ENCODE data around the gene ASCL2. TPM values are rescaled to one million over a fixed set of nuclear protein-coding genes. Genes with fewer than 3 reads are reported as not detected.

ASCL2 gene
- total RNA-seq, 2 experiments from 2014 or later: not detected

DNA sequence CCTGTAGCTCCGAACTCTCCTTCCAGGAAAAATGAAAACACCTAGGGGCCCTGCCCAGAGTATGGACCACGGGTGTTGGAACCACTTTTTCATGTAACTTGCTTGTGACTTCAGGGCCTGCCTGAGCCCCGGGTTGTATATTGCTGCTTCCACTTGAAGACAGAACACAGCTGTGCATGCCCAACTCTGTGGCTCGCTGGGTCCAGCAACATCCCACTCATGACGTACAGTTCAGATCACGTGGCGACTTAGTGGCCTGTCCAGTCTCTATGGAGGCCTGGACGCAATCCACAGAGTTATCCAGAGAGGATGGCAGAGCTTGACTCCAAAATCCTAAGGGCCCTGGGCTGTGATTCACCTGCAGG is 24.5 kb upstream of the ASCL2 start:
- Histone ChIP-seq H3K79me2 (ENCODE audit: insufficient read depth, low read depth, low read length) (no peaks in the 10 kb centered on the region), H2AFZ (ENCODE audit: low read length) (no peak overlapping the region), H3K36me3 (ENCODE audit: insufficient read depth, low read length) (no peaks in the 10 kb centered on the region), H3K4me3 (ENCODE audit: low read depth, low read length, poor library complexity, severe bottlenecking) (no peak overlapping the region), H3K4me2 (ENCODE audit: low read length) (no peak overlapping the region), H3K4me1 (ENCODE audit: insufficient read depth, low read length, poor library complexity, severe bottlenecking) (no peaks in the 10 kb centered on the region), H3K9me3 (ENCODE audit: low read length) (no peaks in the 10 kb centered on the region), H4K20me1 (ENCODE audit: insufficient read depth, low read length) (no peaks in the 10 kb centered on the region), H3K9me2 (ENCODE audit: insufficient read depth, low read length) (no peaks in the 10 kb centered on the region), H3K27ac (ENCODE audit: low read depth, low read length, poor library complexity, severe bottlenecking) (no peak overlapping the region)
- intact Hi-C loops (cut with micrococcal nuclease; ENCODE audit: unreplicated experiment): no loop called here
- ChIA-PET CTCF (ENCODE audit: unreplicated experiment) (no interaction called here), POLR2A (interaction anchor here (0.5 kb wide), 1 partner anchor 88 kb away, joined by 5 read pairs; no protein-coding TSS in a partner anchor)
- TF ChIP-seq EZH2phosphoT487 (IDR thresholded peaks at IDR 0.05; ENCODE audit: borderline replicate concordance, low read depth, low read length): no peak
- no peak for TF ChIP-seq CTCF (conservative IDR thresholded peaks at IDR 0.05; ENCODE audit: low read length)
- BruUV-seq (replicated peaks): no TSS peak
- DNase-seq (ENCODE audit: low spot score): no peak

GRCh38 chr11:2293984-2294925 is 23.9 kb upstream of the ASCL2 start:
- ChIA-PET CTCF (ENCODE audit: unreplicated experiment) (no interaction called here), POLR2A (interaction anchor here (0.5 kb wide), 1 partner anchor 87 kb away, joined by 5 read pairs; no protein-coding TSS in a partner anchor)
- H2AFZ ChIP-seq (ENCODE audit: low read length): no peak overlapping the region
- no peak overlapping the region for H3K27ac ChIP-seq (ENCODE audit: low read depth, low read length, poor library complexity, severe bottlenecking)
- no peak overlapping the region for H3K4me2 ChIP-seq (ENCODE audit: low read length)
- no peak for TF ChIP-seq CTCF (conservative IDR thresholded peaks at IDR 0.05; ENCODE audit: low read length)
- no peak for TF ChIP-seq EZH2phosphoT487 (IDR thresholded peaks at IDR 0.05; ENCODE audit: borderline replicate concordance, low read depth, low read length)
- intact Hi-C loops (cut with micrococcal nuclease; ENCODE audit: unreplicated experiment): no loop called here
- BruUV-seq (replicated peaks): no TSS peak
- no peaks in the 10 kb centered on the region for H3K79me2 ChIP-seq (ENCODE audit: insufficient read depth, low read depth, low read length)
- H4K20me1 ChIP-seq (ENCODE audit: insufficient read depth, low read length): no peaks in the 10 kb centered on the region
- H3K36me3 ChIP-seq (ENCODE audit: insufficient read depth, low read length): no peaks in the 10 kb centered on the region
- no peak overlapping the region for H3K4me3 ChIP-seq (ENCODE audit: low read depth, low read length, poor library complexity, severe bottlenecking)
- no peaks in the 10 kb centered on the region for H3K4me1 ChIP-seq (ENCODE audit: insufficient read depth, low read length, poor library complexity, severe bottlenecking)
- DNase-seq (ENCODE audit: low spot score): no peak
- no peaks in the 10 kb centered on the region for H3K9me3 ChIP-seq (ENCODE audit: low read length)
- H3K9me2 ChIP-seq (ENCODE audit: insufficient read depth, low read length): no peaks in the 10 kb centered on the region

GRCh38 chr11:2293531-2293971 is 23.2 kb upstream of the ASCL2 start:
- Histone ChIP-seq H3K9me3 (ENCODE audit: low read length) (no peaks in the 10 kb centered on the region), H3K36me3 (ENCODE audit: insufficient read depth, low read length) (no peaks in the 10 kb centered on the region), H3K4me2 (ENCODE audit: low read length) (no peak overlapping the region), H3K4me1 (ENCODE audit: insufficient read depth, low read length, poor library complexity, severe bottlenecking) (no peaks in the 10 kb centered on the region), H3K27ac (ENCODE audit: low read depth, low read length, poor library complexity, severe bottlenecking) (no peak overlapping the region), H3K4me3 (ENCODE audit: low read depth, low read length, poor library complexity, severe bottlenecking) (no peak overlapping the region), H3K79me2 (ENCODE audit: insufficient read depth, low read depth, low read length) (no peaks in the 10 kb centered on the region), H3K9me2 (ENCODE audit: insufficient read depth, low read length) (no peaks in the 10 kb centered on the region), H2AFZ (ENCODE audit: low read length) (no peak overlapping the region), H4K20me1 (ENCODE audit: insufficient read depth, low read length) (no peaks in the 10 kb centered on the region)
- intact Hi-C loops (cut with micrococcal nuclease; ENCODE audit: unreplicated experiment): no loop called here
- DNase-seq (ENCODE audit: low spot score): no peak
- no TSS peak for BruUV-seq (replicated peaks)
- CTCF ChIA-PET (ENCODE audit: unreplicated experiment): no interaction called here
- no peak for TF ChIP-seq EZH2phosphoT487 (IDR thresholded peaks at IDR 0.05; ENCODE audit: borderline replicate concordance, low read depth, low read length)
- TF ChIP-seq CTCF (conservative IDR thresholded peaks at IDR 0.05; ENCODE audit: low read length): no peak
- POLR2A ChIA-PET: no interaction called here
